H1 (cell line): ENCODE measurements around the gene KIF21A.

Source experiments
- ATF2 ChIP-seq: IDR thresholded peaks from 2 replicates; pipeline ENCODE4 v1.6.1; 2012; ENCODE audit warnings: low read length, inconsistent platforms
- ATF3 ChIP-seq: IDR thresholded peaks from 2 replicates; pipeline ENCODE4 v1.6.1; 2011; ENCODE audit warnings: low read depth, mild to moderate bottlenecking, low read length; ENCODE audit not compliant: insufficient read depth
- CTCF ChIP-seq, 3 experiments: IDR thresholded peaks; 1 replicate in 2 of 3; 2 replicates in 1 of 3; pipeline versions ENCODE4 v1.5.1 to v1.6.1; 2011; ENCODE audit warnings: low read length in 3 of 3, mild to moderate bottlenecking in 3 of 3, inconsistent platforms in 2 of 3, low read depth in 1 of 3, moderate library complexity in 1 of 3; ENCODE audit not compliant: insufficient read depth in 1 of 3; ENCODE audit errors: control extremely low read depth in 1 of 3
- EP300 ChIP-seq, 2 experiments: IDR thresholded peaks; 1 replicate in 1 of 2; 2 replicates in 1 of 2; pipeline ENCODE4 v1.6.1; 2011 to 2012; ENCODE audit warnings: low read depth in 2 of 2, low read length in 2 of 2, mild to moderate bottlenecking in 2 of 2, borderline replicate concordance in 1 of 2, inconsistent platforms in 1 of 2, moderate library complexity in 1 of 2
- MAX ChIP-seq: IDR thresholded peaks from 2 replicates; pipeline ENCODE4 v1.6.1; 2012; ENCODE audit warnings: inconsistent platforms
- POLR2A ChIP-seq, 2 experiments: IDR thresholded peaks; 1 replicate in 1 of 2; 2 replicates in 1 of 2; pipeline ENCODE4 v1.6.1; 2011; ENCODE audit warnings: low read depth in 2 of 2, low read length in 2 of 2, mild to moderate bottlenecking in 2 of 2; ENCODE audit errors: control extremely low read depth in 1 of 2
- POLR2AphosphoS5 ChIP-seq: IDR thresholded peaks from 2 replicates; pipeline ENCODE4 v1.6.1; 2011; ENCODE audit warnings: low read depth, low read length
- SIRT6 ChIP-seq: IDR thresholded peaks from one replicate; pipeline ENCODE4 v1.7.1; 2012; ENCODE audit warnings: low read length, inconsistent platforms

GRCh38 chr12:39267886-39268285 lies 175.0 kb downstream of the KIF21A start:
- TF ChIP-seq EP300 (IDR thresholded peaks at IDR 0.05; ENCODE audit: borderline replicate concordance in 1 of 2, low read depth in 2 of 2, low read length in 2 of 2) (no peak), CTCF (IDR thresholded peaks at IDR 0.05; ENCODE audit: control extremely low read depth in 1 of 3, insufficient read depth in 1 of 3, low read depth in 1 of 3, low read length in 3 of 3) (no peak), ATF2 (no peak), POLR2A (IDR thresholded peaks at IDR 0.05; ENCODE audit: control extremely low read depth in 1 of 2, low read depth in 2 of 2, low read length in 2 of 2) (no peak), SIRT6 (no peak), MAX (no peak), ATF3 (no peak), POLR2AphosphoS5 (no peak)
